Measurements from ENCODE around the gene CABP4.
"Not testable (repeated sequence)": the region's sequence is repeated elsewhere in the genome, so short reads cannot be mapped to it uniquely, and the experiment has no call there.

CABP4 gene

DNA sequence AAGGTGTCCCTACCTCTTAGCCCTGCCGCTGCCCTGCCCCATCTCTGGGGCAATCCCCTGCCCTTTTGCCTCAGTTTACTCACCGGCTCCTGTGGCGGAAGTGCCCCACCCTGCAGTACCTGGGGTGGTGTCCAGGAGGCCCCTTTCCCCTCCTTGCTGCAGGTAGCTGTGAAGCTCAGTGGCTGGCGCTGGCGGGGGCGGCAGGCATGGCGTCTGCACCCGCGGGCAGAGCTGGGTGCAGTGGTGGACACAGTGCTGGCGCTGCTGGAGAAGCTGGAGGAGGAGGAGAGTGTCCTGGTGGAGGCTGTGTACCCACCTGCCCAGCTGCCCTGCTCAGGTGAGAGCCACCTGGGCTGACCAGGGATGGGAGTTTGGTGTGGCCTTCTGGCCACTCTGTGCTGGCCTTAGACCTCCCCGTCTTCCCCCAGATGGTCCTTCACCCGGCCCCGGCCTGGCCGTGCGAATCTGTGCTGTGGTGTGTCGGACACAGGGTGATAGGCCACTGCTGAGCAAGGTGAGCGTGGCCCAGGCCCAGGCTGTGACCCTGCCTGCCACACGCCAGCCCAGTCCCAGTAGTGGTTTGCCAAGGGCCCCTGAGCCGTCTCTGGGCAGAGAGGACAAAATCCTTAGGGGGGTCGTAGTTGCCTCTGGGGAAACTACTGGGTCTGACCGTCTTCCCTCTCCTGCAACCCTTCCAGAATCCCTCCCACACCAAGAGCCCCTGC is 35.7 kb upstream of the CABP4 start:
- DNase-seq (ENCODE audit: low read depth), result no peak

DNA sequence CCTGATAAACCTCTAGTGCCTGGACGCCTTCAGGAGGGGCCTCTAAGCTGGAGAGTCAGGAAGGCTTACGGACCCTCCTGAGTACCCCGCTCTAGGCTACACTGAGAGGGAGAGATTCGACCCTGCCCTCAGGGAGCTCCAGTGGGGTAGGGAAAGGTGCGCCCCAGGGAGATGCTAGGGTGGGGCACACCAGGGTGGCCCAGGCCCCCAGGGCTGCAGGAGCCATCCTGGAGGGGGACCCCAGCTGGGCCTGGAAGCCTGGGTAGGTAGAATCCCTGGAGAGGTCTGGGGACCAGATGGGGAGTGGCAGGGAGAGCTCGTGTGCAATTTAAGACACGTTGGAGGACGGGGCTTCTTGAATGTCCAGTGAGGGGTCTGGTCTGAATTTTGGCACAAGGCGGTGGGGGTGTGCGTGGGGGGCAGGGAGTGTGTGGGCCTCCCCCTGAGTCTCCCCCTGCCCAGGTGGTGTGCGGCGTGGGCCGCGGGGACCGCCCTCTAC is 35.0 kb upstream of the CABP4 start:
- DNase-seq (ENCODE audit: low read depth), result no peak

DNA sequence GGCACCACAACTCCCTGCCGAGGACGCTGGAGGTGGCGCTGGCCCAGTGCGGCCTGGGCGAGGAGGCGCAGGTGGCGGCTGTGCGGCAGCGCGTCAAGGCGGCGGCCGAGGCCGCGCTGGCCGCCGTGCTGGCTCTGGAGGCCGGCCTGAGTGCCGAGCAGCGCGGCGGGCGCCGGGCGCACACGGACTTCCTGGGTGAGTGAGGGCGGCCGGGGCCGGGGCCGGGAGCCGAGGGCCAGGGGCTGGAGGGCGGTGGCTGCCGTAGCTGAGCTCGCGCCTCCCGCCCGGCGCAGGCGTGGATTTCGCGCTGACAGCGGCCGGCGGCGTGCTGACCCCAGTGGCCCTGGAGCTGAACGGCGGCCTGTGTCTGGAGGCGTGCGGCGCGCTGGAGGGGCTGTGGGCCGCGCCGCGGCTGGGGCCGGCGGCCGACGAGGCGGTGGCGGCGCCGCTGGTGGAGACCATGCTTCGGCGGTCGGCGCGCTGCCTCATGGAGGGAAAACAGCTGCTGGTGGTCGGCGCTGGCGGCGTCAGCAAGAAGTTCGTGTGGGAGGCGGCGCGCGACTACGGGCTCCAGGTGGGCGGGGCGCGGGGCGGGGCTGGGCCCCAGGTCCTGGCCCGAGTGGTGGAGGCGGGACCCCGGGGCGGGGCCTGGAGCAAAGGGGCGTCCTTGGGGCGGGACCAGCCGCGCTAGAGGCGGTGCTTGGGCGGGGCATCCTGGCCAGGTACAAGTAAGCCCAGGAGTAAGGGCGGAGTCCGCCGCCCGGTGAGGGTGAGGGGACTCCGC is 34.3 kb upstream of the CABP4 start:
- DNase-seq (ENCODE audit: low read depth), result peak; percentile 89

DNA sequence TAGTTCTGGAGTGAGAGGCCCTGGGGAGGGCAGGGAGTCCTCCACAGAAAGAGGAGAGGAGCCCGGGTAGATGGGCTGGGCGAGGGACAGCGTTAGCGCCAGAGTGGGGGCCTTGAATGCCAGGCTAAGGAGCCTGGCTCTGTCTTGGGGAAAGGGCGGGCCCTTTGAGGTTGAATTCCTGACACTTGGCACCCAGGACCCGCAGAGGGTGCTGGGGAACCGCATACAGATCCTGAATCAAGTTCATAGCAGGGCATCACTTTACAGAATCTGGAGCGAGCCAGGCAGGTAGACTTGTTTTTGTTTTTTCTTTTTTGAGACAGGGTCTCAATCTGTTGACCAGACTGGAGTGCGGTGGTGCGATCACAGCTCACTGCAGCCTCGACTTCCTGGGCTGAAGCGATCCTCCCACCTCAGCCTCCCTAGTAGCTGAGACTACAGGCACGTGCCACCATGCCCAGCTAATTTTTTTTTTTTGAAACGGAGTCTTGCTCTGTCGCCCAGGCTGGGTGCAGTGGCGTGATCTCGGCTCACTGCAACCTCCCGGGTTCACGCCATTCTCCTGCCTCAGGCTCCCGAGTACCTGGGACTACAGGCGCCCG is 33.6 kb upstream of the CABP4 start:
- DNase-seq (ENCODE audit: low read depth), result no peak

DNA sequence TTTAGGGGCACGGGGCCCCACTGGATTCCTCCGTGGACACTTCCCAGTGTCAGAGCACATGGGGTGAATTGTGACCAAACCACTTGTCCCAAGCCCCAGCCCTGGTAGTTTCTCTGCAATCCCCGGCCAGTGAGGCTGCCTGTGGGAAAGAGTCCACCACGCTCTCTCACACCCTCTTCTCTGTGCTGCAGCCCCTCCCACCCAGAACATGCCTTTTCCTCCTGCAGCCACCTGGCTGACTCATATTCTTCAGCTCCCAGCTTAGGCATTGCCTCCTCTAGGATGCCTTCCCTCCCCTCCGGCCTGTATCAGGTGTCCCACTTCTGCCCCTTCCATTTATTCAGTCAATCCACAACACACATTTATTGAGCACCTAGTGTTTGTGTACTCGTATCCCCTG is 32.3 kb upstream of the CABP4 start:
- DNase-seq (ENCODE audit: low read depth), result no peak

DNA sequence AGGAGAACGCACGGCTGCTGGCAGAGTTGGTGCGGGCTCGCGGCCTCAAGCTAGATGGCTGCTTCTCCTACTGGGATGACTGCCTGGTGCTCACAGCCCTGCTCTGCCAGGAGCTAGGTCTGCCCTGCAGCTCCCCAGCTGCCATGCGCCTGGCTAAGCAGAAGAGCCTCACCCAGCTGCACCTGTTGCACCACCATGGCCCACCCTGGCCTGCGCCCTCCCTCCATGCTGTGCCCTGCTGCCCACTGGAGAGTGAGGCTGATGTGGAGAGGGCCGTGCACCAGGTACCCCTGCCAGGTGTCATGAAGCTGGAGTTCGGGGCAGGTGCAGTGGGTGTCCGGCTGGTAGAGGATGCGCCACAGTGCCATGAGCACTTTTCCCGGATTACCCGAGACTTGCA is 31.7 kb upstream of the CABP4 start:
- no peak for DNase-seq (ENCODE audit: low read depth)

DNA sequence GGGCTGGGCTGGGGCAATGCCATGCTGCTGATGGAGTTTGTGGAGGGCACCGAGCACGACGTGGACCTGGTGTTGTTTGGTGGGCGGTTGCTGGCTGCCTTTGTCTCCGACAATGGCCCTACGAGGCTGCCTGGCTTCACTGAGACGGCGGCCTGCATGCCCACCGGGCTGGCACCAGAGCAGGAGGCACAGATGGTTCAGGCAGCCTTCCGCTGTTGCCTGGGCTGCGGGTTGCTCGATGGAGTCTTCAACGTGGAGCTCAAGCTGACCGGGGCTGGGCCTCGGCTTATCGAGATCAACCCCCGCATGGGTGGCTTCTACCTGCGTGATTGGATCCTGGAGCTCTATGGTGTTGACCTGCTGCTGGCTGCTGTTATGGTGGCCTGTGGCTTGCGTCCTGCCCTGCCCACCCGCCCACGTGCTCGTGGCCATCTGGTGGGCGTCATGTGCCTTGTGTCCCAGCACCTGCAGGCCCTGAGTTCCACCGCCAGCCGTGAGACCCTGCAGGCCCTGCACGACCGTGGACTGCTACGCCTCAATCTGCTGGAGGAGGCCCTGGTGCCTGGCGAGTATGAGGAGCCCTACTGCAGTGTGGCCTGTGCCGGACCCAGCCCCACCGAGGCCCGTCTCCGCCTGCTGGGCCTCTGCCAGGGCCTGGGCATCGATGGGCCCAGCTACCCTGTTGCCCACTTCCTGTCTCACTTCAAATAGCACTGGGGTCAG is 31.1 kb upstream of the CABP4 start:
- no peak for DNase-seq (ENCODE audit: low read depth)

DNA sequence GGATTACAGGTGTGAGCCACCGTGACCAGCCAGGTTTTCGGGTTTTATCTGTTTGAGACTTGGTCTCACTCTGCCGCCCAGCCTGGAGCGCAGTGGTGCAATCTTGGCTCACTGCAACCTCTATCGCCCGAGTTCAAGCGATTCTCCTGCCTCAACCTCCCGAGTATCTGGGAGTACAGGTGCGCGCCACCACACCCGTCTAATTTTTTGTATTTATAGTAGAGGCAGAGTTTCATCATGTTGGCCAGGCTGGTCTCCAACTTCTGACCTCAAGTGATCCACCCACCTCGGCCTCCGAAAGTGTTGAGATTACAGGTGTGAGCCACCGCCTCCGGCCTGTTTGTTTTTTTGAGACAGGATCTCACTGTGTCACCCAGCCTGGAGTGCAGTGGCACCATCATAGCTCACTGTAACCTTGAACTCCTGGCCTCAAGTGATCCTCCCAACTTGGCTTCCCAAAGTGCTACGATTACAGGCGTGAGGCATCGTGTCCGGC is 27.7 kb upstream of the CABP4 start:
- DNase-seq (ENCODE audit: low read depth), result not testable (repeated sequence)

DNA sequence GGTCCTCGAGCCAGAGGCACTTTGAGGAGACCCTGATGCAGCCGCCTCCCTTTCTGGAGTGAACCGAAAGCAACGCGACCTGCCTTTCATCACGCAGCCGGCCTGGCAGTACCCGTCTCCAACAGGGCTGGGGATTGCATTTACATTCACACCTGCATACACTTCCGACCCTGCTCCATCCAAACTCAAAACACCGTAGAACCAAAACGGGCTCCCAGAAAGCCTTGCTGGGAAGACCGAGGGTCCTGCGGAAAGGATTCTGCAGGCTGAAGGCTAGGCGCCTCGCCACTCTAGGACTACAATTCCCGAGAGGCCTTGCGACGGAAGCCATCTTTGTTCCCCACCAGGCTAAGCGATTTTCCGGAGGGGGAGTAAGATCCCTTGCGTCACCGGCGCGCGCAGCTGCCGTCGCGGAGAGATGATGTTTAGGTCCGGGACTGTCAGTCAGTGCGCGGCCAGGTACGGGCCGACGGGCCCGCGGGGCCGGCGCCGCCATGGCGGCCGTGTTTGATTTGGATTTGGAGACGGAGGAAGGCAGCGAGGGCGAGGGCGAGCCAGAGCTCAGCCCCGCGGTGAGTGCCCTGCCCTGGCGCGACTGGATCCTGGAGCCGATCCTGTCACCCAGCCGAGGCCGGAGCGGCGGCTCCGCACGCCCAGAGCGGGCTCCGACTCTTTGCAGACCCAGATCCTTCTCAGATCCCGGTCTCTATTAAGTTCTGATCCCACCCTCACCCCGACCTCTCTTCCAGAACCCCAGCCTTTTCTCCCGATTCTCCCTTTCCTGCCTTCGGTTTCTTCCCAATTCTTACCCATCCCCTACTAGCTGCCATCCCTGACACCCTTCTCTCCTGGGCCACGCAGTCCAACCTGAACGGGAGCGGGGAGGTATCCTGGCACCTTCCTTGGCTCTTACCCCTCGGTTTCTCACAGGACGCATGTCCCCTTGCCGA is 26.8 kb upstream of the CABP4 start, which contains the start of gene RPS6KB2:
Gene RPS6KB2, plus strand, starts transcription at position 443 of the 950 bp plus-strand sequence. Its CDS starts 52 bp downstream, at position 495.
- DNase-seq (ENCODE audit: low read depth), result peak; percentile 96

DNA sequence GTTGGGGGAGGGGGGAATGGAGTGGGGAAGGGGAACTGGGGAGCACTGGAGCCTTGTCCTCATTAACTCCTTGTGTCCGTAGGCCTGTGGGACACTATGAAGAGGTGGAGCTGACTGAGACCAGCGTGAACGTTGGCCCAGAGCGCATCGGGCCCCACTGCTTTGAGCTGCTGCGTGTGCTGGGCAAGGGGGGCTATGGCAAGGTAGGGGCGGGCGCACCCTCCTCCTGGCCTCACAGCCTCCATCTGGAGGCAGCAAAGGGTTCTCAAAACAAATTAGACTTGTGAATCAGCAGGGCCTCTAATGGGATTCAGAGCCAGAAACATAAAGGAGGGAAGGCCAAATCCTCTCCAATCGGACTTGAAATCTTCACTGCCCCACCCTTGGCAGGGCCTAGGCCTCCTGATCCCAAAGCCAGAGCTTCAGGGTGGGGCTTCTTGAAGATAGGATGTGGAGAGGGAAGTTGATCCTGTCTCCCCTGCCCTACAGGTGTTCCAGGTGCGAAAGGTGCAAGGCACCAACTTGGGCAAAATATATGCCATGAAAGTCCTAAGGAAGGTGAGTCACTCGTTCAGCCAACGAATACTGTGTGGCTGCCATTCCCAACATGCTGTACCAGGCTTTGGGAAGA is 26.0 kb upstream of the CABP4 start:
- no peak for DNase-seq (ENCODE audit: low read depth)

DNA sequence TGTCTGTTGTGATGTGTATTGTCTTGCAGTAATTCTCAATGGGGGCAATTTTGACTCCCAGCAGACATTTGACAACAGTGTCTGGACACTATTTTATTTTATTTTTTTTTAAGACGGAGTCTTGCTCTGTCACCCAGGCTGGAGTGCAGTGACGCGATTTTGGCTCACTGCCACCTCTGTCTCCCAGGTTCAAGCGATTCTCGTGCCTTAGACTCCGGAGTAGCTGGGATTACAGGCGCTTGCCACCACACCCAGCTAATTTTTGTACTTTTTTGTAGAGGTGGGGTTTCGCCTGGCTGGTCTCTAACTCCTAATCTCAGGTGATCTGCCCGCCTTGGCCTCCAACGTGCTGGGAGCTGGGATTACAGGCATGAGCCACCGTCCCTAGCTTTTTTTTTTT is 25.4 kb upstream of the CABP4 start:
- no peak for DNase-seq (ENCODE audit: low read depth)

DNA sequence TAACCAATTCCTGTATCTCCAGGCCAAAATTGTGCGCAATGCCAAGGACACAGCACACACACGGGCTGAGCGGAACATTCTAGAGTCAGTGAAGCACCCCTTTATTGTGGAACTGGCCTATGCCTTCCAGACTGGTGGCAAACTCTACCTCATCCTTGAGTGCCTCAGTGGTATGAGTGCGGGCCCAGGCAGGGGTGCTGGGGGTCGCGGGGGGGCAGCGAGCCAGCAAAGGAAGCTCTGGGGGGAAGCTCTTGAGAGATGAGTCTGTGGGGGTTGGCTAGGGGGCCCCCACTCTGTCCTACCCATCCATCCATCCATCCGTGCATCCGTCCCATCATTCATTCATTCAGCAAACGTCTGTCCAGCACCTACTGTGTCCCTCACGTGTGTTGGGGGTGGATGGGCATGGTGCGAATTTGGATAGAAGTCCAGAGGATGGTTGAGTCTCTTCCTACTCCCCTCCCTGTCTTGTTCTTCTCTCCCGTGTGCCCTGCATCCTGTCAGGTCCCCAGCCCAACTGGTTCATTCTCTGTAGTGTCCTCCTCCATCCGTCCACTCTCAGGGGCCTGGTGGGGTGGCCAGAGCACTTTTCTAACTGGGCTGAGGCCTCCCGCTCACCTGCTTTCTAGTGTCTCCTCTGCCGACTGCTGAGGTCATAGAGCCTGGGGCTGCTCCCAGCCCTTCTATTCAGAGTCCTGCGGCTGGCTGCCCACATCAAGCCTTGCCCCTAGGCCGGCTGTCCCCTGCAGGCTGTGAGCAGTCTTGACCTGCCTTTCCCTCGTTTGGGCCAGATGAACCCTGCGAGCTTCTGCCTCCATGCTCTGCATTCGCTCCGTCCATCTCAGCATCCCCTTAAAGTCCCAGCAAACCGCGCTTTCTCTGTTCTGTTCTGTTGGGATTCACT is 23.6 kb upstream of the CABP4 start:
- DNase-seq (ENCODE audit: low read depth), result no peak

DNA sequence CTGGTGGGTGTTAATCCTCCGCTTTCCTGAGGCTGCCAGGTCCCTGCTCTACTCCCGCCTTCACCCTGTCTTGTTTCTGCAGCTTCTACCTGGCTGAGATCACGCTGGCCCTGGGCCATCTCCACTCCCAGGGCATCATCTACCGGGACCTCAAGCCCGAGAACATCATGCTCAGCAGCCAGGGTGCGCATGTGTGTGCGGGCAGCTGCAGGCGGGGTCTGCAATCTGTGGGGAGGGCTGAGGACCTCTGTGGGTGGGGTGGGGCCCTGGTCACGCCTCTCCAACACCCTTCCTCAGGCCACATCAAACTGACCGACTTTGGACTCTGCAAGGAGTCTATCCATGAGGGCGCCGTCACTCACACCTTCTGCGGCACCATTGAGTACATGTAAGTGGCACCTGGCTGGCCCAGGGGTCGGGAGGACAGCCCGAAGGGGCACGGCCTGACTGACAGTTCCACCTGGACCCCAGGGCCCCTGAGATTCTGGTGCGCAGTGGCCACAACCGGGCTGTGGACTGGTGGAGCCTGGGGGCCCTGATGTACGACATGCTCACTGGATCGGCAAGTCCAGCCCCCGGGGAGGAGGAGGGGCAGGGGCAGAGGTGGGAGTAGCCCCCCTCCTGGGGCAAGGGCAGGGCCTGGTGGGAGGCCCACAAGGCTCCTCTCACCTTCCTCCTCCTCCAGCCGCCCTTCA is 22.4 kb upstream of the CABP4 start:
- no peak for DNase-seq (ENCODE audit: low read depth)

DNA sequence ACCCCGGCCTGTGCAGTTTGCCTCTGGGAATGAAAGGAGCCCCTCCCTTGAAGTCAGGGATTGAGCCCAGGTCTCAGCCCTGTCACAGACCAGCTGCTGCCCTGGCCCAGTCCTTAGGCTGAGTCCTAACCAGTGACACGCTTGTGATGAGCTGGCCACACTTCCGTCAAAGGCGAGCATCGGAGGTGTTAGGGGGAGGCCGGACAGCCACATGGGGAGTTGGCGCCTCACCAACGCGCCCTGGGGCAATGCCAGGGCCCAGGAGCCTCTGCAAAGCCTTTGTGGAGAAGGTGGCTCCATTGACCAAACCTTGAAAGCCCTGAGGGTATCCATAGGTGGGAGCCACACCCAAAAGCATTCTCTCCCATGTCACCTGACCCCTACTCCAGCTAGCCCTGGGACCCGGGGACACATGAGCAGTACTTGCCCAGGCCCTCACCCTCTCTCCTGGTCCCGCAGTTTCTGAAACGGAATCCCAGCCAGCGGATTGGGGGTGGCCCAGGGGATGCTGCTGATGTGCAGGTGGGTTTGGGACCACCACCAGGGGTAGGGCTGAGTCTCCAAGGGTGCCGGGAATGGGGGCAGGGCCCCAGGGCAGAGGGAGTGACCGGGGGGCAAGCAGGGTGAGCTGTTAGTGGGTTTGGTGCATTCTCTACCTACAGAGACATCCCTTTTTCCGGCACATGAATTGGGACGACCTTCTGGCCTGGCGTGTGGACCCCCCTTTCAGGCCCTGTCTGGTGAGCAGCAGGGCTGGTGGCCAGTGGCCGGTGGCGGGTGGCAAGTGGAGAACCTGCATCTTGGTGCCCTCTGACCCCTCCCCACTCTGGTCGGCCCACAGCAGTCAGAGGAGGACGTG is 21.4 kb upstream of the CABP4 start:
- DNase-seq (ENCODE audit: low read depth), result no peak

DNA sequence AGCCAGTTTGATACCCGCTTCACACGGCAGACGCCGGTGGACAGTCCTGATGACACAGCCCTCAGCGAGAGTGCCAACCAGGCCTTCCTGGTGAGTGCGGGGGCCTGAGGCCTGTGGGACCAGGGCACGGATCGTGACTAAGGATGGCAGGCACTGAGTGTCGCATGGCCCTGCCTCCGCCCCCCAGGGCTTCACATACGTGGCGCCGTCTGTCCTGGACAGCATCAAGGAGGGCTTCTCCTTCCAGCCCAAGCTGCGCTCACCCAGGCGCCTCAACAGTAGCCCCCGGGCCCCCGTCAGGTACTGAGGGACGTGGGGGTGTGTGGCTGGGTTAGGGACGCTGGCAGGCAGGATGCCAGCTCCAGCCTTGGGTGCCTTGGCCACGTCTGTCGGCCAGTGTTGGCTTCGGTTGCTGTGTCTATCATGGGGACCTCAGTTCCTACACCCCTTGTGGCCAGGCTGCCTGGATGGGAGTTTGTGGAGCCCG is 20.7 kb upstream of the CABP4 start:
- no peak for DNase-seq (ENCODE audit: low read depth)

DNA sequence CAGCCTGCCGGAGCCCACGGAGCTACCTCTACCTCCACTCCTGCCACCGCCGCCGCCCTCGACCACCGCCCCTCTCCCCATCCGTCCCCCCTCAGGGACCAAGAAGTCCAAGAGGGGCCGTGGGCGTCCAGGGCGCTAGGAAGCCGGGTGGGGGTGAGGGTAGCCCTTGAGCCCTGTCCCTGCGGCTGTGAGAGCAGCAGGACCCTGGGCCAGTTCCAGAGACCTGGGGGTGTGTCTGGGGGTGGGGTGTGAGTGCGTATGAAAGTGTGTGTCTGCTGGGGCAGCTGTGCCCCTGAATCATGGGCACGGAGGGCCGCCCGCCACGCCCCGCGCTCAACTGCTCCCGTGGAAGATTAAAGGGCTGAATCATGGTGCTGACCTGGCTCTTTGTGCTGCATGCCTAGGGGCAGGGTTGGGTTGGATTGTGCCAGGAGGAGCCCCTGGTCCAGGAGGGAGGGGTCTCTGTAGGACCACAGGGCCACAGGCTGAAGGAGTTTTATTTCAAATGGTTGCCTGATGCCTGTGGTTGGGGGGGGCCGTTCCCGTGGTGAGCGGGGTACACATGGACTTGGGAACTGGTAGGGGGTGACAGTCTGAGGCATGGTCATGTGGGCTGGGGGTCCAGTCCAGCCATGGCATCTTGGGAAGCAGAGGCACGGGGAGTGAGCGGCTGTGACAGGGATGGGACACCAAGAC is 20.0 kb upstream of the CABP4 start:
- DNase-seq (ENCODE audit: low read depth), result no peak
